Fibroblast of peridontal ligament (primary cell): Measurements from ENCODE around the gene DHRSX.
"Not testable (repeated sequence)": the region's sequence is repeated elsewhere in the genome, so short reads cannot be mapped to it uniquely, and the experiment has no call there.

Source experiments
- DNase-seq: peaks from one replicate; pipeline ENCODE4 v3.0.0-alpha.2; 2010; ENCODE audit errors: extremely low read depth

DHRSX gene, protein sequence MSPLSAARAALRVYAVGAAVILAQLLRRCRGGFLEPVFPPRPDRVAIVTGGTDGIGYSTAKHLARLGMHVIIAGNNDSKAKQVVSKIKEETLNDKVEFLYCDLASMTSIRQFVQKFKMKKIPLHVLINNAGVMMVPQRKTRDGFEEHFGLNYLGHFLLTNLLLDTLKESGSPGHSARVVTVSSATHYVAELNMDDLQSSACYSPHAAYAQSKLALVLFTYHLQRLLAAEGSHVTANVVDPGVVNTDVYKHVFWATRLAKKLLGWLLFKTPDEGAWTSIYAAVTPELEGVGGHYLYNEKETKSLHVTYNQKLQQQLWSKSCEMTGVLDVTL

DNA sequence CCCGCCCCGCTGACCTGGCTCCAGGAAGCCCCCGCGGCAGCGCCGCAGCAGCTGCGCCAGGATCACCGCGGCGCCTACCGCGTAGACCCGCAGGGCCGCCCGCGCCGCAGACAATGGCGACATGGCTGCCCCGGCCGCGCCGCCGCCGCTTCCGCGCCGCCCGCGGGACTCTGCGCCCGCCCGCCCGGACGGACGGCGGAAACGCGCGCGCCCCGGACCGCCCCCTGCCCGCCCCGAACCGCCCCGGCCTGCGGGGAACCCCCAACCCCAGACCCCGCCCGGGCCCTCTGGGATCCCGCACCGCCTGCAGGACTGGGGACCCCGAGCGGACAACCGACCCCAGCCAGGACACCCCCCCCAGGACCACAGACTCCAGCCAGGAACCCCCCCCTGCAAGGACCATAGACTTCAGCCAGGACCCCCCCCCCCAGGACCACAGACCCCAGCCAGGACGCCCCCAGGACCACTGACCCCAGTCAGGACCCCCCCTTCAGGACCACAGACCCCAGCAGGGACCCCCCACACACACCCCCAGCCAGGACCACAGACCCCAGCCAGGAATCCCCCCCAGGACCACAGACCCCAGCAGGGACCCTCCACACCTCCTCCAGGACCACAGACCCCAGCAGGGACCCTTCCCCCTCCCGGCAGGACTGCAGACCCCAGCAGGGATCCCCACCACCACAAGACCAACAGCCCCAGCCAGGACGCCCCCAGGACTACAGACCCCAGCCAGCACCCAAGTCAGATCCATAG is at the start of gene DHRSX, which contains the start of gene ZBED1:
Gene DHRSX (minus strand): TSS at position 174 of the 756 bp plus-strand sequence. CDS start 51 bp downstream, at position 123.
Gene ZBED1 (minus strand): TSS at position 174 of the 756 bp plus-strand sequence. CDS start 10,257 bp downstream, outside the sequence.
- DNase-seq, result no peak

DNA sequence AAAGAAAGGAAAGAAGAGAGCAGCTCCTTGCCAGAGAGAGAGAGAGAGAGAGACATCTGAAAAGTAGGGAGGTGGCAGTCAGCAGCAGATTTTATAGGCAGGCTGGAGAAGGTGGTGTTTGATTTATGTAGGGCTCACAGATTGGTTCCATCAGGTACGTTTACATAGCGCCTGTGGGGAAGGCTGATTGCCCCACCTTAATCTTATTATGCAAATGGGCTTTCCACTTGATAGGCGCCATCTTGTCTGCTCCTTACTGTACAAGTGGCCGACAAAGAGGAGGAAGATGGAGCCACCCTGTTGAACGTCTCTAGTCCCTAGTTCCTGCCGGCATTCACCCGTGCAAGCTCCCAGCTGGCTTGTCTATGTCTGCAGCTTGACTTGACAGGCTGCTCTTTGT is 49.1 kb upstream of the DHRSX start:
- DNase-seq, result no peak

DNA sequence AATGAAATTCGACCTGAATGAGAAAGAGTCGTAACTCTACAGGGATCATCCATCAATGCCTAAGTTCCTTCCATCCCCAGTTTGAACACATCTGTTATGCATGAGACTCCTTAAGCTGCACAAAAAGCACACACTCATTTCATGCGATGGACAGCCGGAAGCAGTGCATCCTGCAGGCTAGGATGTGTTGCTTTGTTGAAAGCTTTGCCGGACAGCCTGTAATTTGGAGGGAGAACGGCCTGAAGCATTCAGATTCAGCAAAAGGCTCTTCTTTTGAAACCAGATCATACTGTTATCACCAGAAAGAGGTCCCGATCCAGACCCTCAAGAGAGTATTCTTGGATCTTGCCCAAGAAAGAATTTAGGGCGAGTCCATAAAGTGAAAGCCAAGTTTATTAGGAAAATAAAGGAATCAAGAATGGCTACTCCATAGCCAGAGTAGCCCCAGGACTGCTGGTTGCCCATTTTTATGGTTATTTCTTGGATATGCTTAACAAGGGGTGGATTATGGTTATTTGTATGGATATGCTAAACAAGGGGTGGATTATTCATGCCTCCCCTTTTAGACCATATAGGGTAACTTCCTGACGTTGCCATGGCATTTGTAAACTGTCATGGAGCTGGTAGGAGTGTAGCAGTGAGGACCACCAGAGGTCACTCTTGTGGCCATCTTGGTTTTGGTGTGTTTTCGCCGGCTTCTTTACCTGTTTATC is 48.1 kb upstream of the DHRSX start:
- DNase-seq, result no peak

DNA sequence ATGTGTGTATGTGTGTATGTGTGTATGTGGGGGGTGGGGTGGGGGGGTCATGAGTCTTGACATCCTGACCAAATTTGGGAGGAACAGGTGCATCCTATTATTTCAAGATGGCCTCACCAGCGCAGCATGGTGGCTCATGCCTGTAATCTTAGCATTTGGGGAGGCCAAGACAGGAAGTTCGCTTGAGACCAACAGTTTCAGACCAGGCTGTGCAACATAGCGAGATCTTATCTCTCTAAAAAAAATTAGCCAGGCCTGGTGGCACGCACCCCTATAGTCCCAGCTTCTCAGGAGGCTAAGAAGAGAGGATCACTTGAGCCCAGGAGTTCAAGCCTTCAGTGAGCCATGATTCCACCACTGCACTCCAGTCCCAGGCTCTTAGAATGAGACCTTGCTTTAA is 47.0 kb upstream of the DHRSX start:
- DNase-seq, result no peak

DNA sequence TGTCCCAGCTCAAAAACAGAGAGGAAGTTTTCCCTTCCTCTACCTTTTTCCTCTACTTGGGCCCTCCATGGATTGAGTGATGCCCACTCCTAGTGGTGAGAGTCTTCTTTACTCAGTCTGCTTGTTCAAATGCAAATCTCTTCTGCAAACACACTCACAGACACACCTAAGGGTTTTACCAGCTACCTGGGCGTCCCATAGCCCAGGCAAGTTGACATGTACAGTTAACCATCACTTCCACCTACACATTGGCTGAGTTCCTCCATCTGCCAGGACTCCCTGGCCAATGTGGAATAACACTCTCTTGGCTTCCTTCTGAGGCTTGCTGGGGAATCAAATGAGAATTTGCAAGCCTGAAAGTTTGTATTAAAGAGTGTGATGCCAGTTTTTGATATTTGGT is 45.7 kb upstream of the DHRSX start:
- no peak for DNase-seq

DNA sequence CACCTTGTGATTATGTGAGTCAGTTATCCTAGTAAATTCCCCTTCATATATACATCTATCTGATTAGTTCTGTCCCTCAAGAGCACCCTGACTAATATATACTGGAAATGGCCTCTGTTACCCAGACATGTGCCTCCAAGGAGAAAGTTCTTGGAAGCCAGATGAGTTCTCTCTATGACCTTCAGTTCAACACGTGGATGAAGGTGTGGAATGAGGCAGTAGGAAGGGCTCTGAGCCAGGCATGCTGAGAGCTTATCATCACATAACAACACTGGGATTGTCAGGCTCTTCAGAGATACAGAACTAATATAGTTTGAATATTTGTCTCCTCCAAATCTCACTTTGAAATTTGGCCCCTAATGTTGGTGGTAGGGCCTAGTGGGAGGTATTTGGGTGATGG is 44.4 kb upstream of the DHRSX start:
- no peak for DNase-seq

DNA sequence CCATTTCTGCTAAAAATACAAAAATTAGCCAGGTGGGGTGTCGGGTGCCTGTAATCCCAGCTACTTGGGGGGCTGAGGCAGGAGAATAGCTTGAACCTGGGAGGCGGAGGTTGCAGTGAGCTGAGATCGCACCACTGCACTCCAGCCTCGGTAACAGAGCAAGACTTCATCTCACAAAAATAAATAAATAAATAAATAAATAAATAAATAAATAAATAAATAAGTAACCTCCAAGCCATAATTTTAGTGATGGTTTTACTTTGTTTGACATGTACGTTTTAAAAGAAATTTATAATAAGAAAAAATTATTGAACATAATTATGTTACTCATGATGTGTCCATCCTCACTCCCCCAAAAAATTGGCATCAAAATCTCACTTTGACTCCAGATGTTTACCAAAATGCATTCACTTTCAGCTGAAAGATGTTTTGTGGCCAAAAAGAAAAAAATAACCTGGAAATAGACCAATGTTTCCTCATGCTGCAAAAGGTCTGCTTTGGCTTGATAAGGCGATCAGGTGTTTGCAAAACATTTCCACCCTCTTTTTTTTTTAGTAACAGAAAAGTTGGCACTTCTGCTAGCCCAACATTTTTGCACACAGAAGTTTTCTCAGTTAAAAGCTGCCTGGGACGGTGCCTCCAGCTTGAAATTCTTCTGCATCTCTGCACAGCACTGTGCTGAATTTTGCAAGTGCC is 42.2 kb upstream of the DHRSX start:
- DNase-seq, result no peak

DNA sequence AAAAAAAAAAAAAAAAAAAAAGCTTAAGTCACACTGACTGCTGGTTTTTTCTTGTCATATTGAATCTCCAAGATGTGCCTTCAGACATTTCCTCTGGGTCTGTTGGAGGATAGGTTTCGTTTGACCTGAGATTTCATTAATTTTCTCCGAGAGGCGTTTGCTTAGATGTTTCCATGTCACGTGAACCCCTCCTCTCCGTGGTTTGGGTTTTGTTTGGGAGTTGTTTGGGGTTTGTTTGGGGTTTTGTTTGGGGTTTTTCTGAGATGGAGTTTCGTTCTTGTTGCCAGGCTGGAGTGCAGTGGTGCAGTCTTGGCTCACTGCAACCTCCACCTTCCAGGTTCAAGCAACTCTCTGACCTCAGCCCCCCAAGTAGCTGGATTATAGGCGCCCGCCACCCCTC is 40.8 kb upstream of the DHRSX start:
- no peak for DNase-seq

DNA sequence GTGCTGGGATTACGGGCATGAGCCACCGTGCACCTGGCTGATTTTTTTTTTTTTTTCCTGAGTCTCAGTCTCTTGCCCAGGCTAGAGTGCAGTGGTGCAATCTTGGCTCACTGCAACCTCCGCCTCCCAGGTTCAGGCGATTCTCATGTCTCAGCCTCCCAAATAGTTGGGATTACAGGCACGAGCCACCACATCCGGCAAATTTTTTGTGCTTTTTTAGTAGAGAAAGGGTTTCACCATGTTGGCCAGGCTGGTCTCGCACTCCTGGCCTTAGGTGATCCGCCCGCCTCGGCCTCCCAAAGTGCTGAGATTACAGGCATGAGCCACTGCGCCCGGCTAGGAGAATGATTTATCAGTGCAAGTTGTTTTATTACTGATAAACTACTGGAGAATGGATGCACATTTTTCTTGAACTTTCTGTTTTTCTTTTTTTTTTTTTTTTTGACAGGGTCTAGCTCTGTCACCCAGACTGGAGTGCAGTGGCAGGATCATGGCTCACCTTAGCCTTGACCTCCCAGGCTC is 39.7 kb upstream of the DHRSX start:
- DNase-seq, result no peak

DNA sequence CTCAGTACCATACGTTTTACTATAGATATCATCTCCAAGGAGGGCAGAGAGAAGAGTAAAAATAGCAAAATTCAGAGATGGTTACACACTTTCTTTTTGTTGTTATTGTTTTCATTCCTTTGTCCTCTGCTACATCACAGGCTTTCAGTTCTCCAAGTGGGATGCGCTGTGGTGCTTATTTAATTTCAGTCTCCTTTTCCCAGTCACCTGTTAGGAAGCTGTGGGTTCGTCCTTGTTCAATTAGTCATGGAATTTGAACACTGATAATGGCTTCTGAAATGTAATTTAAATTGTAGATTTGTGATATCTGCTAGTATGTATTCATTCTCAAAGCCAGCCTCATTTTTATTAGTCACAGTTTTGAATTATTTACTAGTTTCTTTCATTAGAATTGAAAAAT is 38.8 kb upstream of the DHRSX start:
- DNase-seq, result no peak

DNA sequence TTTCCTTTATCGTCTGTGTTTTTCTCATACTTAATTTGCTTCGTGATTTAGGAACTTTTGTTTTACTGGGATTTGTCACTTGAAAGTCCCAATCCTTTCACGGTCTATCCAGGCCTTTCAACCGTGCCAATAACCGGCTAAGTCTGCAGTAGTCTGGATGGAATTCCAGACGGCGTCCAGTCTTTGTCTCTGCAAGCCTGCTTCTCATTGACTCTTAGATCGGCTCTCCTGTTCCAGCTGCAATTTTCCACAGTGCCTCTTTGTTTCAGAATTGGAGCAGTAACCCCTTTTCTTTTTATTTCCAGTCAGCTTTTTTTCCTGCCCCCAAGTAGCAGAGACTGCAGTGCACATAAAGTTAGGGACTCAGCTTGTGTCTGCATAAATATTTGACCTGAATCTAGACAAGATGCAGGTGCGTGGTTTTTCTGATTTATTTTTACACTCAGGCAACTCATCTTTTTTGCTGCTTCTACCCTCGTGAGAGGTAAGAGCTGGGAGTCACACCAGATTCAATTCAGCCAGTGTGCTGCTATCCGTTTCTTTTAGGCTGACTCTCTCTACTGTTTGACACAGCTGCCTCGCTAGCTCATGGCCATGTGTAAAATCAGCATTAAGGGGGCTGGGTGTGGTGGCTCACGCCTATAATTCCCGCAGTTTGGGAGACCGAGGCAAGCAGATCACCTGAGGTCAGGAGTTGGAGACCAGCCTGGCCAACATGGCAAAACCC is 37.4 kb upstream of the DHRSX start:
- no peak for DNase-seq

DNA sequence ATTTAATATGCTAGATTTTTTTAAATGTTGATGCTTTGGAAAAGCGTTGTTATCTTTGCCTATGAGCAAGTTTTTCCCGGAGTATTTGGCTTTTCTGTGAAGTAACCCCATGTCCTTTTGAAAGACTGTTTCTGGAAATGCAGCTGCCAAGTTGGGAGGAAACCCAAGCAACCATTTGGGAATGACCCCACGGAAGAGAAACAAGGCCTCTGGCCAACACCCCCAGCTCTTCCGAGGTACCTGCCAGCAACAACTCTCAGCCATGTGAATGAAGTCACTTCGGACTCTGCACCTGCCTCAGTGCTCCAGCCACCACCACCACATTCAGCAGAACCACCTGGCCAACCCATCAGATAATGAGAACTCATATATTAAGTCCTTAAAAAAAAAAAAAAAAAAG is 36.2 kb upstream of the DHRSX start:
- no peak for DNase-seq

DNA sequence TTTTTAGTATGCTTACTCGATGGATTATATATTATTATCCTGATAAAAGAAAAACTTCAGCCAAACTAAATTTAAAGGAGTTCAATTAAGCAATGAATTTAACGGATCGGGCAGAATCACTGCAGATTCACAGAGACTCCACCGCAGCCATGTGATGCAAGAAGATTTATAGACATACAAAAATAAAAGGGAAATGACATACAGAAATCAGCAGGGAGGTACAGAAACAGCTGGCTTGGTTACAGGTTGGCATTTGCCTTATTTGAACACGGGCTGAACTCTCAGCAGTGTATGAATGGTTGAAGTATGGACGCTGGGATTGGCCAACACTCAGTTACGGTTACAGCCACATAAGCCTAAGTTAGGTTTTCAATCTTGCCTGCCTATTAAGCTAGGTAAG is 35.4 kb upstream of the DHRSX start:
- DNase-seq, result no peak

DNA sequence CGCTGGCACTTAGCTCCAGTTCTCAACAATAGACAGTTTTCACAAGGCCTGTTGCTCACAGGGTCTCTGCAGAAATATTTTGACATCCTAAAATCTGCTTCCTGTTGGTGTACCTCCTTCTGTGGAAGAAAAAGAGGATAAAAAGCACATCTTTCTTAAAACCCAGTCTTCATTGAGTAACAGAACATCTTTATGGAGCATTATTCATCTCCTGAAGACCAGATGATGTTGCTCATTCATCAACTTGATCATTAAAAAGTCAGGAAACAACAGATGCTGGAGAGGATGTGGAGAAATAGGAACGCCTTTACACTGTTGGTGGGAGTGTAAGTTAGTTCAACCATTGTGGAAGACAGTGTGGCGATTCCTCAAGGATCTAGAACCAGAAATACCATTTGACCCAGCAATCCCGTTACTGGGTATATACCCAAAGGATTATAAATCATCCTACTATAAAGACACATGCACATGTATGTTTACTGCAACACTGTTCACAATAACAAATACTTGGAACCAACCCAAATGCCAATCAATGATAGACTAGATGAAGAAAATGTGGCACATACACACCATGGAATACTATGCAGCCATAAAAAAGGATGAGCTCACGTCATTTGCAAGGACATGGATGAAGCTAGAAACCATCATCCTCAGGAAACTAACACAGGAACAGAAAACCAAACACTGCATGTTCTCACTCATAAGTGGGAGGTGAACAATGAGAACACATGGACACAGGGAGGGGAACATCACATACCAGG is 33.7 kb upstream of the DHRSX start:
- not testable (repeated sequence) for DNase-seq

DNA sequence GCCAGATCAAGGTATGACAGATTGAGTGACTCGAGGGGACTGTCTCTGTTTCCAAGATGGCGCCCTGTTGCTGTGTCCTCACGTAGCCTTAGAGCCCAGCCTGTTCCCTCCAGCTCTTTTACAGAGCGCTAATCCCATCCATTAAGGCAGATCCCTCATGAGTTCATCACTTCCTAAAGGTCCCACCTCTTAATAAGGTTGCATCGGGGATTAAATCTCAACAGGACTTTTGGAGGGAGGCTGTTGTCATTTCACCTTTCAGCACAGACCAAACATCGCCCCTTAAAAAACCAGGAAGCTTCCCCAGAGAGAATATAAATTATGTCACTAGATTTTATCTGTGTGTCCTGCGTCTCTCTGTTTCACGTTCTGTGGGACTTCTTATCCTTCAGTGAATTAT is 32.6 kb upstream of the DHRSX start:
- no peak for DNase-seq

DNA sequence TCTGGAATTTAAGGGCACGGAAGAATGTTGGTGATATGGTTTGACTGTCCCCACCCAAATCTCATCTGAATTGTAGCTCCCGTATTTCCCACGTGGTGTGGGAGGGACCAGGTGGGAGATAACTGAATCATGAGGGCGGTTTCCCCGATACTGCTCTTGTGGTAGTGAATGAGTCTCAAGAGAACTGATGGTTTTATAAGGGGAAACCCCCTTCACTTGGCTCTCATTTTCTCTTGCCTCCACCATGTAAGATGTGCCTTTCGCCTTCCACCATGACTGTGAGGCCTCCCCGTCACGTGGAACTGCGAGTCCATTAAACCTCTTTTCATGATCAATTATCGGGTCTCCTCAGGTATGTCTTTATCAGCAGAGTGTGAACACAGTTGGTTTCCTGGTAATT is 25.6 kb upstream of the DHRSX start:
- DNase-seq, result no peak

DNA sequence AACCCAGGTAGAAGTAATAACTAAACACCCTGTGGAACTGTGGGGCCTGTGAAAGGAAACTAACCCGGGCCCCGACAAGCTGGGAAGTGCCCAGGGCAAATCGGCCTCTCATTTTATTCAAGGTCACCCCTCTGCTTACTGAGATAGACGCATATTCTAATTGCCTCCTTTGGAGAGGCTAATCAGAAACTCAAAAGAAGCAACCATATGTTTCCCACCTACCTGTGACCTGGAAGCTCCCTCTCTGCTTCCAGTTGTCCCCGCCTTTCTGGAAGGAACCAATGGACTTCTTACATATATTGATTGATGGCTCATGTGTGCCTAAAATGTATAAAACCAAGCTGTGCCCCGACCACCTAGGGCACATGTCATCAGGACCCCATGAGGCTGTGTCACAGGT is 23.1 kb upstream of the DHRSX start:
- no peak for DNase-seq

DNA sequence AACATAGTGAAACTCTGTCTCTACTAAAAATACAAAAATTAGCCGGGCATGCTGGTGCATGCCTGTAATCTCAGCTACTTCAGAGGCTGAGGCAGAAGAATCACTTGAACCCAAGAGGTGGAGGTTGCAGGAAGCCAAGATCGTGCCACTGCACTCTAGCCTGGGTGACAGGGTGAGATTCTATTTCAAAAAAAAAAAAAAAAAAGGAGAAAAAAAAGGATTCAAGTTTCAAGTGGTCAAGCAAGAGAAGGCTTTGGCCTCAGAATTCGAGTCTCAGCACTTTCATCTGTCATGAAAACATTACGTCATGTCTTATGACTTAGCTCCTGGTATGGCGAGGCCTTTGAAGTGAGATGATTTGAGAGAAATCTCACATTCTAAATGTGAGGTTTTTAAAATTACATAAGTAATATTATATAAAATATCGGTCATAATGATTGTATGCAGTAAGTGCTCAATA is 21.2 kb upstream of the DHRSX start:
- no peak for DNase-seq

DNA sequence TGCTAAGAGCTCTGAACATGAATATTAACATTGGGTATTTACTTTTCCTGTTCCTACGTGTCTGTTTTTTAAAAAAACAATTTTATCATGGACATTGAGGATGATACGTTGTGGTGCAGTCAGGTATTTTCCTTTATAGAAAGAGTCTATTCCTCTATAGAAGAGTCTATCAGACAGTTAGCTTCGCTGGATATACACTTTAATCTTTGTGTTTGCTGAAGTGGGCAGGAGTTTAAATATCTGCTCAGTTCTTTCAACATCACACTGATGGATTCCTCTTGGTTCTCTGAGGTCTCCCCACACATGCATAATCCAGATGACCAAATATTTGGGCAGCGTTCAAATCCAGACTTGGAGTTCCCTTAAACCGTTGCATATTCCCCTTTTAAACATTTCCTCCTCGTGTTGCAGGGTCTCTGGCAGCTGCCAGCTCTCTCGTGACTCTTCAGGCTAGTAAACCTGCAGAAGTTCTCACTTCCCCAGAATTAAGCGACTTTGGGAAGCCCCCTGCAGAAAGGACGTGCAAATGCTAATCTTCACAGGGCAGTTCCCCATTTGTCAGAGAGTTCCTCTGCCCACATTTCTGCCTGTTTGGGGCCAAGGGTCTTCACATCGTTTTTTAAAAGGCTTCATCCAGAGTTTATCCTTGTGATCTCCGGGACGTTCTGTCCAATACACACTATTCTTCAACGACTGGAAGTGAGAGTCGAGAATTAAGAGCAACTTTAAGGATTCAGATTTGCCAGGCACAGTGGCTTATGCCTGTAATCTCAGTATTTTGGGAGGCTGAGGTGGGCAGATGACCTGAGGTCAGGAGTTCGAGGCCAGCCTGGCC is 20.5 kb upstream of the DHRSX start:
- DNase-seq, result peak; percentile 6
